ENCODE measurements around the gene SLC27A2.

GRCh38 chr15:50261981-50262380 lies 80.0 kb downstream of the SLC27A2 start:
- no peak for TF ChIP-seq POLR2A (IDR thresholded peaks at IDR 0.05)
- no peak for TF ChIP-seq CTCF (IDR thresholded peaks at IDR 0.05)
